GM23338 (cell line): ENCODE measurements around the gene SCIMP. TPM values are rescaled to one million over a fixed set of nuclear protein-coding genes. Genes with fewer than 3 reads are reported as not detected.

Source experiments
- ATAC-seq: fragments of 200-7000 bp; cut with Tn5 transposase; 3 replicates; pipeline ENCODE4 v1.9.1; 2020
- DNase-seq: peaks from one replicate; pipeline ENCODE4 v3.0.0-alpha.2; 2015; ENCODE audit warnings: low spot score
- H2AFZ ChIP-seq: fragments of 200-600 bp; sonication (generic); 2 replicates; pipeline ENCODE4 v1.8.0; 2016; ENCODE audit warnings: antibody characterized with exemption, mild to moderate bottlenecking, moderate library complexity
- H3F3A ChIP-seq: fragments of 200-600 bp; sonication (generic); replicated peaks from 2 replicates; pipeline ENCODE4 v1.8.0; 2017; ENCODE audit warnings: antibody characterized with exemption, mixed run types, low read depth
- H3K27ac ChIP-seq: fragments of 200-600 bp; sonication (generic); 2 replicates; pipeline ENCODE4 v1.6.1; 2016; ENCODE audit warnings: low read depth
- H3K27me3 ChIP-seq: fragments of 200-600 bp; sonication (generic); 2 replicates; pipeline ENCODE4 v1.8.0; 2016; ENCODE audit warnings: mild to moderate bottlenecking, mixed run types, moderate library complexity; ENCODE audit not compliant: insufficient read depth
- H3K36me3 ChIP-seq: fragments of 200-600 bp; sonication (generic); 2 replicates; pipeline ENCODE4 v1.8.0; 2016; ENCODE audit warnings: mild to moderate bottlenecking; ENCODE audit not compliant: insufficient read depth
- H3K4me1 ChIP-seq: fragments of 200-600 bp; sonication (generic); 2 replicates; pipeline ENCODE4 v1.8.0; 2016; ENCODE audit warnings: mild to moderate bottlenecking, moderate library complexity; ENCODE audit not compliant: insufficient read depth
- H3K4me2 ChIP-seq: fragments of 200-600 bp; sonication (generic); 2 replicates; pipeline ENCODE4 v1.7.1; 2017; ENCODE audit warnings: mixed run types
- H3K4me3 ChIP-seq: fragments of 200-600 bp; sonication (generic); 2 replicates; pipeline ENCODE4 v1.6.1; 2016; ENCODE audit warnings: mixed run types
- H3K79me2 ChIP-seq: fragments of 200-600 bp; sonication (generic); replicated peaks from 2 replicates; pipeline ENCODE4 v1.8.0; 2017; ENCODE audit warnings: mild to moderate bottlenecking; ENCODE audit not compliant: insufficient read depth
- H3K9me2 ChIP-seq: fragments of 200-600 bp; sonication (generic); 2 replicates; pipeline ENCODE4 v1.8.0; 2017; ENCODE audit not compliant: insufficient read depth
- H4K20me1 ChIP-seq: fragments of 200-600 bp; sonication (generic); replicated peaks from 2 replicates; pipeline ENCODE4 v1.8.0; 2017; ENCODE audit warnings: mild to moderate bottlenecking; ENCODE audit not compliant: insufficient read depth
- H3K27ac Mint-ChIP-seq: 2 replicates; pipeline ENCODE4 v1.8.0; 2020; ENCODE audit warnings: inconsistent platforms, mild to moderate bottlenecking, moderate library complexity, mixed read lengths
- H3K27me3 Mint-ChIP-seq: 3 replicates; pipeline ENCODE4 v1.8.0; 2022; ENCODE audit warnings: low read depth, mild to moderate bottlenecking, moderate library complexity, mixed read lengths, inconsistent platforms; ENCODE audit not compliant: insufficient read depth, poor library complexity
- H3K36me3 Mint-ChIP-seq: 3 replicates; pipeline ENCODE4 v1.8.0; 2021; ENCODE audit warnings: low read depth, mild to moderate bottlenecking, inconsistent platforms, moderate library complexity, mixed read lengths
- H3K4me1 Mint-ChIP-seq: 3 replicates; pipeline ENCODE4 v1.8.0; 2020; ENCODE audit warnings: mild to moderate bottlenecking, inconsistent platforms, mixed read lengths
- H3K4me3 Mint-ChIP-seq: 3 replicates; pipeline ENCODE4 v1.8.0; 2021; ENCODE audit warnings: moderate library complexity, mild to moderate bottlenecking, inconsistent platforms, mixed read lengths
- H3K9me3 Mint-ChIP-seq: 3 replicates; pipeline ENCODE4 v1.8.0; 2020; ENCODE audit warnings: moderate library complexity, mild to moderate bottlenecking, inconsistent platforms, mixed read lengths
- EZH2 ChIP-seq: fragments of 200-600 bp; sonication (generic); IDR thresholded peaks from one replicate; pipeline ENCODE4 v1.8.0; 2017; ENCODE audit warnings: antibody characterized with exemption, mild to moderate bottlenecking, low read depth; ENCODE audit not compliant: unreplicated experiment
- JUNB ChIP-seq: IDR thresholded peaks from one replicate; pipeline ENCODE4 v1.6.1; 2016; ENCODE audit warnings: antibody characterized with exemption; ENCODE audit not compliant: unreplicated experiment
- NANOG ChIP-seq: IDR thresholded peaks from 2 replicates; pipeline ENCODE4 v1.6.1; 2016; ENCODE audit warnings: antibody characterized with exemption, borderline replicate concordance
- POLR2AphosphoS5 ChIP-seq: IDR thresholded peaks from 2 replicates; pipeline ENCODE4 v1.6.1; 2016; ENCODE audit warnings: antibody characterized with exemption, low read depth
- REST ChIP-seq: IDR thresholded peaks from one replicate; pipeline ENCODE4 v1.6.1; 2018; ENCODE audit warnings: antibody characterized with exemption; ENCODE audit not compliant: unreplicated experiment
- STAT1 ChIP-seq: IDR thresholded peaks from one replicate; pipeline ENCODE4 v1.6.1; 2016; ENCODE audit warnings: antibody characterized with exemption; ENCODE audit not compliant: unreplicated experiment
- ZNF462 ChIP-seq: fragments of 250-450 bp; sonication (Bioruptor Pico); IDR thresholded peaks from 2 replicates; pipeline ENCODE4 v1.5.0; 2020; ENCODE audit warnings: mild to moderate bottlenecking, moderate library complexity
- polyA plus RNA-seq: library from polyadenylated mRNA; unstranded; fragments of >200 nt; fragmentation: Nextera tagmentation; extraction: Ambion mirVana; gene quantifications from 2 replicates; pipeline ENCODE4 v1.2.1, GENCODE V29; 2016
- total RNA-seq: library from RNA; depleted of rRNA; stranded (reverse); fragments of >200 nt; shearing (Covaris generic); gene quantifications from 2 replicates; pipeline ENCODE4 v1.2.3, GENCODE V29; 2014

SCIMP gene
- total and polyA plus RNA-seq, 2 experiments from 2014 or later = 0.36 TPM; not detected in 1

- TF ChIP-seq REST = no peak
These were observed 30.8 kb downstream of the SCIMP start (continued) for GRCh38 chr17:5203908-5204294.

- Mint-ChIP-seq H3K27ac (no peak overlapping the region), H3K36me3 (no peaks in the 10 kb centered on the region), H3K4me1 (no peaks in the 10 kb centered on the region), H3K9me3 (peaks cover 5% of the 10 kb centered on the region), H3K4me3 (no peak overlapping the region; the same call in 2 of the 3 replicates), H3K27me3 (peaks cover 4% of the 10 kb centered on the region)
- no peak for DNase-seq
- Histone ChIP-seq H3K27me3 (no peaks in the 10 kb centered on the region), H3K4me2 (no peak overlapping the region), H3K79me2 (no peaks in the 10 kb centered on the region), H4K20me1 (no peaks in the 10 kb centered on the region), H3K4me3 (no peak overlapping the region), H3K4me1 (no peaks in the 10 kb centered on the region), H3K36me3 (no peaks in the 10 kb centered on the region), H3K9me2 (no peaks in the 10 kb centered on the region), H3F3A (no peaks in the 10 kb centered on the region), H3K27ac (no peak overlapping the region), H2AFZ (no peak overlapping the region)
- TF ChIP-seq ZNF462 (no peak), NANOG (no peak), POLR2AphosphoS5 (no peak), STAT1 (no peak), JUNB (no peak), EZH2 (no peak)
- no peak for ATAC-seq
These were observed 31.3 kb downstream of the SCIMP start for GRCh38 chr17:5203178-5203907.
